CD4-positive, alpha-beta T cell (primary cell): ENCODE results near the gene HNF1A. TPM values are rescaled to one million over a fixed set of nuclear protein-coding genes. Genes with fewer than 3 reads are reported as not detected.

Experiments used
- ATAC-seq: fragments of 200-7000 bp; cut with Tn5 transposase; one replicate; pipeline ENCODE4 v1.10.0; 2022; ENCODE audit warnings: mild to moderate bottlenecking; ENCODE audit not compliant: poor library complexity
- CTCF ChIA-PET: fragments of 350-600 bp; sonication (Branson Sonifier 250); formaldehyde crosslinking; loops from one replicate; lab custom pipeline; 2021; ENCODE audit warnings: antibody characterized with exemption, inconsistent platforms; lab: Charles Lee
- POLR2A ChIA-PET: fragments of 350-600 bp; sonication (Branson Sonifier 250); formaldehyde crosslinking; loops from one replicate; lab custom pipeline; 2021; ENCODE audit warnings: antibody characterized with exemption, inconsistent platforms; lab: Charles Lee
- DNase-seq, 14 experiments: peaks; one replicate each; pipeline ENCODE4 v3.0.0-alpha.2; 2013 to 2020; ENCODE audit warnings: mixed read lengths in 2 of 14
- H3K27ac ChIP-seq, 2 donors: one replicate each; pipeline versions ENCODE4 v1.5.1 to v1.7.0; 2013; ENCODE audit warnings: low read length in 2 of 2, low read depth in 1 of 2, mild to moderate bottlenecking in 1 of 2
- H3K27me3 ChIP-seq, 2 experiments: 1 replicate in 1 of 2; 2 replicates in 1 of 2; pipeline versions ENCODE4 v1.6.1 to v1.7.0; 2013; ENCODE audit warnings: low read length in 2 of 2, control low read depth in 1 of 2, mild to moderate bottlenecking in 1 of 2, moderate library complexity in 1 of 2; ENCODE audit not compliant: insufficient read depth in 2 of 2, control insufficient read depth in 1 of 2
- H3K36me3 ChIP-seq: one replicate; pipeline ENCODE4 v1.6.1; 2013; ENCODE audit warnings: low read length, control low read depth; ENCODE audit not compliant: insufficient read depth
- H3K4me1 ChIP-seq: one replicate; pipeline ENCODE4 v1.6.1; 2013; ENCODE audit warnings: low read length, control low read depth; ENCODE audit not compliant: insufficient read depth
- H3K4me3 ChIP-seq: one replicate; pipeline ENCODE4 v1.5.1; 2013; ENCODE audit warnings: mild to moderate bottlenecking, low read length, moderate library complexity
- H3K9me3 ChIP-seq, 2 experiments: 1 replicate in 1 of 2; 2 replicates in 1 of 2; pipeline versions ENCODE4 v1.6.1 to v1.7.0; 2013; ENCODE audit warnings: low read length in 2 of 2, mild to moderate bottlenecking in 2 of 2, control low read depth in 1 of 2, moderate library complexity in 1 of 2; ENCODE audit not compliant: control insufficient read depth in 1 of 2, insufficient read depth in 1 of 2
- H3K27ac Mint-ChIP-seq: one replicate; pipeline ENCODE4 v1.8.0; 2020; ENCODE audit warnings: mixed read lengths
- H3K27me3 Mint-ChIP-seq: one replicate; pipeline ENCODE4 v1.8.0; 2021; ENCODE audit warnings: mixed read lengths
- H3K36me3 Mint-ChIP-seq: one replicate; pipeline ENCODE4 v1.8.0; 2021; ENCODE audit warnings: low read depth, mixed read lengths
- H3K4me1 Mint-ChIP-seq: one replicate; pipeline ENCODE4 v1.8.0; 2021; ENCODE audit warnings: low read depth, mixed read lengths
- H3K4me3 Mint-ChIP-seq: one replicate; pipeline ENCODE4 v1.8.0; 2020; ENCODE audit warnings: mild to moderate bottlenecking, mixed read lengths
- H3K9me3 Mint-ChIP-seq: one replicate; pipeline ENCODE4 v1.8.0; 2020; ENCODE audit warnings: mixed read lengths
- CTCF ChIP-seq: fragments of 200-600 bp; IDR thresholded peaks from one replicate; pipeline ENCODE4 v1.8.0; 2022; ENCODE audit warnings: antibody characterized with exemption, mild to moderate bottlenecking
- intact Hi-C, 2 experiments: fragments of 100-400 bp; cut with DNase I in 1 of 2; cut with micrococcal nuclease in 1 of 2; formaldehyde crosslinking; loops; one replicate each; pipeline versions ENCODE4 v1.15.1 to v1.9.0; 2023 to 2025; cut with DNase I, micrococcal nuclease
- total RNA-seq, 174 experiments: library from RNA in 2 of 174; stranded (reverse) in 2 of 174; gene quantifications; one replicate each; pipeline ENCODE4 v1.2.3 and lab custom pipeline; 2021 to 2026

Gene HNF1A
- total RNA-seq, 2 experiments from 2014 or later: not detected

DNA sequence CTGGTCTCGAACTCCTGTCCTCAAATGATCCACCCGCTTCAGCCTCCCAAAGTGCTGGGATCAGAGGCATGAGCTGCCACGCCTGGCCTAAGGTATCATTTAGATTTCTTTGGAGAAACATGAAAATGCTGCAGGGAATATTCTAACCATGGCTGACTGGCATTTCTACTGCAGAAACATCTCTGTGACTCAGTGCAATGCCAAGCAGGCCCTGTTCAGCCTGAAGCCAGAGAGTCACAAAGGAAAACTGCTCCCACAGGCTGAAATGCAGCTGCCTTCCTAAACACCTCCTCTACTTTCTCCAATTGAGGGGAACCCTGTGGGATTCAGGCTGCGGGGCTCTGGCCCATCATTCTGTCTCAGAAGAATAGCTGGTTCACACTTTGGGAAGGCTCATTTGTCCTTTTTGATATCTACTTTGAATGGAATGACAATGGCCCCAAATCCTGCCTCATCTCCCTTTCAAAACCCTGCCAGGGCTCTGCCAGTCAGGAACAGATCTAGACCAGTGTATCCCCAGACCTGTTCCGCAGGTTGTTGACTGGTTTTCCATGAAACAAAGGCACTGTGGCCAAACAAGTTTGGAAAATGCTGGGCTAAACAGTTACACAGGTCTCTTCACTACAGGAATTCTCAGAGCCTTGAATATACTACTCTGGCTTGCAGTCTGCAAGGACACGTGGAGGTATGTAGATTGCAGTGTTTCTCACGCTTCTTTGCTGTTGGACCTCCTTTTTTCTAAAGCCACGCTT lies 30.2 kb downstream of the HNF1A start:
- ChIA-PET POLR2A (interaction anchor here (0.6 kb wide), 1 partner anchor 9 kb away, joined by 3 read pairs; no protein-coding TSS in a partner anchor), CTCF (interaction anchor here (2.4 kb wide), 1 partner anchor 88 kb away, joined by 5 read pairs; no protein-coding TSS in a partner anchor)
- Mint-ChIP-seq H3K27me3 (no peaks in the 10 kb centered on the region), H3K36me3 (peaks cover 91% of the 10 kb centered on the region), H3K4me1 (peaks cover under 1% of the 10 kb centered on the region), H3K27ac (no peak overlapping the region), H3K9me3 (no peaks in the 10 kb centered on the region), H3K4me3 (no peak overlapping the region)
- Histone ChIP-seq H3K4me1 (no peaks in the 10 kb centered on the region), H3K9me3 (no peaks in the 10 kb centered on the region), H3K36me3 (peaks cover 75% of the 10 kb centered on the region), H3K4me3 (no peak overlapping the region), H3K27ac (no peak overlapping the region), H3K27me3 (no peaks in the 10 kb centered on the region)
- ATAC-seq: no peak
- intact Hi-C loops: loop anchor here in 1 of 2 experiments (5.0 kb wide), 1 partner anchor 104 kb away; no protein-coding TSS in a partner anchor
- TF ChIP-seq CTCF: no peak
- DNase-seq: no peak

DNA sequence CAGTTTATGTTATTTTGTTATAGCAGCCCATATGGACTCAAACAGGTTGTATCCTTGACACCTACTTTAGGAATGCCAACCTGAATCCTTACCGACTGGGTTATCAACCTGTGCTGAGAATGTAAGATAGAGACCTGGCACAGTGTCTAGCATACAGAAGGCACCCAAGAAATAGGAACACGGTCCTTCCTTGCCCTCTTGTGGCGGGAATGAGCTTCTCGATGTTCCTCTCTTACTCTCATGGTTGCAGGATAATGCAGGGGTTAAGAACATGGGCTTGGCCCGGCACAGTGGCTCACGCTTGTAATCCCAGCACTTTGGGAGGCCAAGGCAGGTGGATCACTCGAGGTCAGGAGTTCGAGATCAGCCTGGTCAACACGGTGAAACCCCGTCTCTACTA lies 31.4 kb downstream of the HNF1A start:
- H3K36me3 ChIP-seq: peaks cover 65% of the 10 kb centered on the region
- Mint-ChIP-seq H3K4me1 (peaks cover 4% of the 10 kb centered on the region), H3K9me3 (no peaks in the 10 kb centered on the region)

GRCh38 chr12:121010860-121011259 lies 32.5 kb downstream of the HNF1A start:
- peaks cover 72% of the 10 kb centered on the region for H3K36me3 Mint-ChIP-seq
- POLR2A ChIA-PET: no interaction called here

More for the DNA sequence above, 31.4 kb downstream of the HNF1A start:
- H3K27ac ChIP-seq: no peak overlapping the region
- TF ChIP-seq CTCF: no peak
- CTCF ChIA-PET: interaction anchor here (2.4 kb wide), 1 partner anchor 86 kb away, joined by 5 read pairs; no protein-coding TSS in a partner anchor
- no peaks in the 10 kb centered on the region for H3K27me3 Mint-ChIP-seq
- no peak overlapping the region for H3K27ac Mint-ChIP-seq
- no peak overlapping the region for H3K4me3 Mint-ChIP-seq
- ATAC-seq (no peak), DNase-seq (no peak)
- H3K4me3 ChIP-seq: no peak overlapping the region
- POLR2A ChIA-PET: no interaction called here
- no peaks in the 10 kb centered on the region for H3K4me1 ChIP-seq
- no peaks in the 10 kb centered on the region for H3K27me3 ChIP-seq
- H3K36me3 Mint-ChIP-seq: peaks cover 83% of the 10 kb centered on the region
- intact Hi-C loops: loop anchor here (5.0 to 10.0 kb wide), 3 partner anchors 85 to 565 kb away; partner anchors contain the start of genes GATC (in 1 of the 2) and TRIAP1 (in 1 of the 2)
- no peaks in the 10 kb centered on the region for H3K9me3 ChIP-seq

More at GRCh38 chr12:121010860-121011259, 32.5 kb downstream of the HNF1A start:
- Histone ChIP-seq H3K4me1 (peaks cover 4% of the 10 kb centered on the region), H3K4me3 (no peak overlapping the region), H3K27ac (no peak overlapping the region), H3K9me3 (no peaks in the 10 kb centered on the region), H3K36me3 (peaks cover 56% of the 10 kb centered on the region), H3K27me3 (no peaks in the 10 kb centered on the region)
- DNase-seq (no peak), ATAC-seq (no peak)
- intact Hi-C loops: loop anchor here (10.0 kb wide), 2 partner anchors 84 to 566 kb away; partner anchors contain the start of genes GATC (in 1 of the 2) and TRIAP1 (in 1 of the 2)
- Mint-ChIP-seq H3K27me3 (no peaks in the 10 kb centered on the region), H3K4me3 (no peak overlapping the region), H3K4me1 (peaks cover 10% of the 10 kb centered on the region), H3K9me3 (no peaks in the 10 kb centered on the region), H3K27ac (no peak overlapping the region)
- CTCF ChIA-PET: no interaction called here
- no peak for TF ChIP-seq CTCF
